NCI-H748 (cell line): Measurements from ENCODE around the gene KIF21B.

Experiments
- DNase-seq: peaks from one replicate; lab custom pipeline; 2025; ENCODE audit not compliant: unreplicated experiment; lab: John Stamatoyannopoulos, UW

KIF21B gene

DNA sequence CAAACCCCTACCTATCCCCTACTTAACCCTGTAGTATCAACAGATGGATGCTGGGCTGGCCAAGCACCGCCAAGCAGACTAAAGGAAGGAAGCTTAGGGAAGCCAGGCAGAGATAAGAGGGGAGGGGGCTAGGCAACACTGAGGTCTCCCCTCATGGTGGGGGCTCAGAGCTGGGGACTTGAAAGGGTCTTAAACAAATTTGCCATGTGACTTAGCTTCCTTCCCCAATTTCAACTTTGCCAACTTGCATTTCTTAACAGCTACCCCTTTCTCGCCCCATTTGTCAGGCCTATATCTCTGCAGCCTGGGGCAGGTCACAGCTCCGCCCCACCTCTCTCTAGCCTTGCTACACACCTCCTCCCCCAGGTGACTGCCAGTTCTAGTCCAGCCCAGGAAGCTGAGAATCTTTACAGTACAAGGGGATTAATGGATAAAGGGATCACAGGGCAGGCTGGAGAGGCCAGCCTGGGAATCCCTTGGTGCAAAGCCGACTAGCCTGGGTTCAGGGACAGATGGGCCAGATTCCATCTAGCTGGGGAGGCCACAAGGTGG, 3.4 kb downstream of the KIF21B start:
- no peak for DNase-seq

DNA sequence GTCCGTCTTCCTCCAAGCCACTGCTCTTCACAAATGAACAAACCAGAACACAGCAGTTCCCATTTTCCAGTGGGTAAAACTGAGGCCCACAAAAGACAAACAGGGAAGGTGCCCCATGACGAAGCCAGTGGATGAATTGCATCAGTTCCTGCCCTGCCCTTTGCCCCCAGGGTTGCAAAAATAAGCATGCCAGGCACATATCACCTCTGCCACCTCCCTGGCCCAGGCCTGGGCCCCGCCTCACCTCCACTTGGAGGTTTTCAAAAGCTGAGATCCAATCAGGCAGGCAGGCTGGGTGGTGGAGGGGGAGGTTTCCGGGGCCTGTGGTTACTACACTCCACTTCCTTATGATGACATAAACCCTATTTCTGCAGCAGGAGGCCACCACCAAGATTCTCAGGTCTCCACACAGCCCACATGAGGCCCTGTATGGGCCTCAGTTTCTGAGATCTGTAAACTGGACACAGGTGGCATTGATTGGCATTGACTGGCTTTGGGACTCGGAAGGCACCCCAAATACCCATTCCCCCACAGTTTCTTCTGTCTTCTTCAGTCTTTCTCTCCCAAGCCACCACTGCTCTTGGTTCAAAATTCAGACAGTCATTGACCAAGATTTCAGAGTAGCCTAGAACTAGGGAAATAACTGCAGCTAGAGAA, 4.1 kb downstream of the KIF21B start:
- DNase-seq = no peak

DNA sequence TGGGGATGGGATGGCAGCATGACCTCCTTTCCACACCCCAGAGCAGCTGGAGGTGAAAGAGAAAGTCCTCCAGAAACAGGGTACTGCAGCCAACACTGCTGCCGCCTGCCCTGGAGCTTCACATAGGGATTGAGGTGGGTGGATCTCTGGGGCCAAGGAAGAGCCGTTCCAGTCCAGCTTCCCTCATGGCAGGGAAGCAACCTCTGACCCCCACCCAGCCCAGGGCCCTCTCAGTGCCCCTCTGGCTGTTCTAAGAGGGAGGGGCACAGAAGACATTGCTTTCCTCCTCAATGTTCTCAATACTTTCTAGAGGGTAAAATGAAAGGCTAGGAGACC, 5.7 kb downstream of the KIF21B start:
- no peak for DNase-seq

DNA sequence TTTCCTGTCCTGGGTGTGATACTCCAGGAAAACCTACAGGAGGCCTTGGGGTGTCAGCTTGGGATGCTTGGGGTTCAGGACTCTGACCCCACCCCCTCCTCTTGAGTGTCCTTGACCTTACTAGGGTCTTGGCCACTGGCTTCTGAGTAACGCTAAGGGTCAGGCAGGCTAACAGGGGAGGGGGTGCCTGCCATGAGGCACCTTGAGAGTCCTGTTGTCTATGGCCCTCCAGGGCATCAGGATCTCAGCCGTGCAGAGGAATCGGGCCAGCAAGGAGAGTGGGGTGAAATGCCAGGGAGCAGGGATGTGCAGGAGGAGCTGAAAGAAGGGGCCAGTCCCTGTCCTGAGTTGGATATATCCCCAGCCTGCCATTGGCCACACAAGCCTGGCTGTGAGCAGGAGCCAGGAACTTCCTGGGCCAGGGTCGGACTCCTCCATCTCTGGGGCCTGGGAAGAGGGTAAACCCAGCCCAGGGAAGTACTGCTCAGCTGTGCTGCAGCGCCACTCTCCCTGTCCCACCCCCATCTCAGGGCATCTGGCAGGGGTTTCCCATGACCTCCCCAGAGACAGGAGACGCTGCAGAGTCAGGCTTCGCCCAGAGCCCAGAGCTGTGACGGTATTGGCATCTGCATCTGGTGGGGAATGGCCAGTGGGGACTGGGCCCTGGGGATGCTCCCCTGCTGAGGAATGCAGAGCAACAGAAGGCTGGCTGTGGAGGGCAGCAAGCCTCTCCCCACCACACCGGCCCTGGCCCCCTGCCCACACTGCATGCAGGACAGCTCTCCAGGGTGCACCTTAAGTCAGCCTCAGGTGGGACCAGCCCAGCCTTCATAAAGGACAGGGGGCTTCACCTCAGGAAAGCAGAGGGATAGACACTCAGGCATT, 6.3 kb downstream of the KIF21B start:
- DNase-seq = no peak

DNA sequence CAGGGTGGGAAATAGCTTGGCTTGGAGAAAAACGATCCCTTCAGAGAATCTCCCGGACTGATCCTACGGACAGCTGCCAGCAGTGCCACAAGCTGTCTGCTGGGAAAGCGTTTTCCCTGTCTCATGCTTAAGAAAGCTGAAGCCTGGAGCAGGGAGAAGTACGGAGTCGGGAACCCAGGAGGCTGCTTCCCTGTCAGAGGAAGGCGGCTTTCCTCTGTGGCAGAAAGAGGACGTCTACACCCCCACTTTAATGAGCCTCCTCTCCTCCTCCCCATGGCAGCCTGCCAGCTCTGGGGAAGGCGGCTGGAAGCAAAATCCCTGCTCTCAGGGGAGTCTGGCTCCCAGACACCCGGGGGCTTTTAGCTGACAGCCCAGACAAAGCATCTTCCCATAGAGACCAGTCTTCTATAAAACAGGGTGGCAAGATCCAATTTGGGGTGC, 7.3 kb downstream of the KIF21B start:
- peak; percentile 61 for DNase-seq

DNA sequence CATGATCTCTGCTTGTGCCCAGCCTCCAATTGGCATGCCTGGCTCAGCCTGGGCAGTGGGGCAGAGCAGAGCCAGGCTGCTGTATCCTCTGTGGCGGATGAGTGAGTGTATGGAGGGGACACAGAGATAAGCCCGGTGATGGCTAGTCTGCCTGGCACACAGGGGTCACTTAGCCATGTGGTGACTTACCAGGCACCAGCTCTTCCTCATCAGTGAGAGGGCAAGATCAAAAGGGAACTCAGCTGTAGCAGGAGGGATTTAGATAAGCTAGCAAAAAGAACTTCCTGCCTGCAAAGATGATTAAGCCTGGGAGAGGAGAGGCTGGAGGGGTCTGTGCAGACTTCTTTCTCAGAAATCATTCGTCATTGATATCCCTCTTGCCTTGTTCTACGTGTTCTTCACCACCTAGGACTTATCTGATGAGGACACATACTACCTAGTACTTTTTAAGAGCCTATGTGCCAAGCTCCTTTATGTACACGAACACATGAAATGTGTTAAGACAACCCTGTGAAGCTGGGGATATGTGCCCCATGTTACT, 7.9 kb downstream of the KIF21B start:
- no peak for DNase-seq

DNA sequence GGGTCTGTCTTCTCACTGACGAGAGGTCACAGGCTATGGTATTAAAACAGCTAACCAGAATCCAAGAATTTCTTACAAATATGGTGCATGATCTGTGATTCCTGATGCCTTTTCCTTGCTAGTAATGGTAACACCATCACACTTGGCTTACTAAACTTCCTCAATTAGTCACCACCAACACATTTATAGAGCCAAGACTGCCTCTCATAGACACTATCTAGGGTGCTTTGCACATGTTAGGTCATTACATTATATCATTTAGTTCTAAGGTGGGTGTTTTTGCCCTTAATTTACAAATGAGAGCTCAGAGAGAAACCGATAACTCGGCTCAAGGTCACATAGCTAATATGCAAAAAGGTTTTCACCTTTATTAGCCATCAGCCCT, 8.7 kb downstream of the KIF21B start:
- no peak for DNase-seq

DNA sequence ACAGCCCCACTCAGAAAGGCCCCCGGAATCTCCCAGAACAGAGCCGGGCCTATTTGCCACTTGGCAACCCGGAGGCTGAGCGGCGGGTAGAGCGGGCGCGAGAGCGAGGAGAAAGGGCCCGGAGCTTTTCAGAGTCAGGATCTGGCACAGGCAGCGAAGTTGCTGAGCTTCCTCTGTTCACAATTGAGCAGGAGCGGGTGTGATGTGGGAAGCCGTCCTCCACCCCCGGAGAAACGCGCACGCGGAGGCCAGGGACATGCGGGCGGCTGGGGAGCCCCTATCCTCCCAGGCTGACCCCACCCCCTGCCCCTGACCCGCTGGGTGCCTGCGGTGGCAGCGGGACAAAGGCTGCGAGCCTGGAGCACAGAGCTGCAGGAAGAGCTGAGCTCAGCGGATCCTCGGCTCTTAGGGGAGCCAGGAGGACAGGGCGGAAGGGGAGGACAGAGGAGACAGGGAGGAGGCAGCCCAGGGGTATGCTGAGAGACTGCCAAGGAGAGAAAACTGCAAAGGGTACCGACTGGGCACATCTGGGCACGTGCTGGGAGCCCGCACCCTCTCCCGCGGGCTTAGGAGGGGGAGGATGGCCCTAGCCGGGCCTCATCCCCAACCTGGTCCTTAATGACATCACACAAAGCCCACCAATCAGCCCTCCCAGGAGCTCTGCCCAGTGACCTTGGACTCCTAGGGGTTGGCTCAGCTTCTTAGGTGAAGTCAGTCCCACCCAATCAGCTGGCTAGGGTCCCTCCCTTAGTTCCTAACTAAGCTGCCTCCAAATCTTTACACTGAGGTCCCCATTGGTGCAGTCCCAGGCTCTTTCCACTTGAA, 9.3 kb downstream of the KIF21B start:
- no peak for DNase-seq

DNA sequence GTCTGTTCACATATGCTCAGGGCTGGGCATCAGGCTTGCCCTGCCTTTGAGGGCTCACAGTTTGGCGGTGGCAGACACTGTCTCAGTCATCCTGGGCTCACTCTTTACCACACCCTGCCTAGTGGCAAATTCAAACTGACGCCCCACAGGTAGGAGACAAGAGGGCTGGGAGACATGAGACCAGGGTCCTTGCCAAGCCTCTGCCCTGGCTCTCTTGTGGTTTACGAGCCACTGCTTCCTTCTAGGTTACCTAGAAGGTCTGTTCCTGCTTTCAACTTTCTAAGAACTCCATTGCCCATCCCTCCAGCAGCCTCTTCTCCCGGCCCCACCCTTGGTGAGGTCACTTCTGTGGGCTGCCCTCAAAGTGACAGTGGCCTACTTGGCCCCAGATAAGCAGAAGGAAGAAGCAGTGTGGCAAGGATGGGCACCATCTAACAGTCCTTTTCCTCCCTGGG, 10.5 kb downstream of the KIF21B start:
- no peak for DNase-seq

DNA sequence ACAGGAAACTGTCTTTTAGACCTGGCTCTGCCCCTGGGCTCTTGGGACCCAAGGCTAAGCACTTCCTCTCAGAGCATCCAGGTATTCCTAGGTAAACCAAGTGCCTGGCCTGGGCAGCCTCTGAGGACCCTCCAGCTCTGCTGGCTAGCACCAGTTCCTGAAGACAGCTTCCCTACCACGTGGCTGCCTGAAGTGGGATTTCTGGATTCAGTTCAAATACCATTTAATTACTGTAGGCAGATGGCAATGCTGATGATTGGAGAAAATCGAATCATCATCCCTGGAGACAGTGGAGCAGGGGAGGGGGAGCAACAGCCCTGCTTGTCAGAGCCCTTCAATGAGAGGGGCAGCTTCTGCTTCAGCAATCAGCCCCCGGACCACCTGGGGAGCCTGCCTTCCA, 11.9 kb downstream of the KIF21B start:
- peak; percentile 39 for DNase-seq

DNA sequence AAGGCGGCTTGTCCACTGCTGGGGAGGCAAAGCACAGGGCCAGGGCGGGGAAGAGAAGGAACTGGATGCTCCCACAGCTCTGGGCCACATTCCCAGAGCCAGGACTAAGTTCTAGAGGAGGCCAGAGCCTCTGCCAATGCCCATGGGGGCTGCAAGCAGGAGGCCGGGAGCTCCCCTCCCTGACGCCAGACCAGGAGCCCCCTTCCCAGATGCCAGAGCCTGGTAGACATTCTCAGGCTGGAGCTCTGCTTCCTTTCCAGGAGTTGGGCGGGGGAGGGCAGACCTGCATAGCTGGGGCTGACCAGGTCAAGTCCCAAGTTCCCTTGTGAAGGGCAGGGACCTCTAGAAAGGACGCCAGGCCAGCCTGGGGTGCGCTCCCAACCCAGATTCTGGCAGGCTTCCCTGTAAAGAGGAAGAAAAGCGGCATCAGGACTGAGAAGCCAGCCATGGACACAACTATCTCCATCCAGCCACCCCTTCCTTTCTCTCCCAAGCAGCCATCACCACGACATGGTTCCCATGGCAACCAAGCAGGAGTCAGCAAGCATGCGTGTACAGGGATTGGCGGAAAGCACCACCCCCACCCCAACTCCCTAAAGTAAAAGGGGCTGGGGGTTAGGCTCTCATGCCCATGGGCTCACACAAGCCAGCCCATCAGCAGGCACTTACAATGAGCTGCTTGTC, 13.4 kb downstream of the KIF21B start:
- peak; percentile 7 for DNase-seq

DNA sequence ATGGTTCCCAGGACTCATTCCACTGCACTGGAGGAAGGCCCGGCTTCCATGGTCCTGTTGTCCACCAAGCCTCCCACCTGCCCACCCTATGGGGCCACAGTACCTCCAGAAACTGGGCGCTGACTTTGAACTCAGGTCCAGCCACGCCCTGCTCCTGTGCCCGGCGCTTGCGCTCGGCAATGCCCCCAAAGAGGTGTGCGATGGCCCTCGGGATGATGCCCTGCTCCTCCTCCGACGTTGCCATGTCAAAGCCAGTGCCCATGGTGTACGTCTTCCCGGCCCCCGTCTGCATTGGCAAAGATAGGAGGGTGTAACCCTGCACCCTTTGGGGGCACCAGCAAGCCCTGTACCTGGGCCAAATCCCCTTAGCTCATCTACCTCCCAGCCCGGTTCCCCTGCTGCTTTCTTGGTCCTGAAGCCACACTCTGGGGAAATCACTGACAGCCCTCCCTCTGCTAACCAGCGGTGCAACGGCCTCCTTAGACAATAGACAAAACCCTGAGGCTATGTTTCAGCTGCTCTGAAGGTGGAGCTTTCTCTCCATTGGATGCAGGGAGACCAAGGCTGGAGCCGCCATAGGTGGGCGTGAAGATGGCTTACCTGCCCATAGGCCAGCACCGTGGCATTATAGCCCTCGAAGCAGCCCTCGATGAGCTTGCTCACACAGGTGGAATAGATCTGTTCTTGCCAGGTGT, 14.7 kb downstream of the KIF21B start:
- peak; percentile 5 for DNase-seq

DNA sequence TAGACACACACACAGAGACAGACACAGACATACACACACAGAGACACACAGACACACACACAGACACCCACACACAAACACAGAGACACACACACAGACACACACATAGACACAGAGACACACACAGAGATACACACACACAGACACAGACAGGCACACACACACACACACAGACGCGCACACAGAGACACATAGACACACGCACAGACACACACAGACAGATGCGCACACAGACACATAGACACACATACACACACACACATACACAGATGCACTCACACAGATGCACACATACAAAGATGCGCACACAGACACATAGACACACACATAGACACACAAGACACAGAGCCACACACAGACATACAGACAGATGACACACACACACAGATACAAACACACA, 16.0 kb downstream of the KIF21B start:
- no peak for DNase-seq

DNA sequence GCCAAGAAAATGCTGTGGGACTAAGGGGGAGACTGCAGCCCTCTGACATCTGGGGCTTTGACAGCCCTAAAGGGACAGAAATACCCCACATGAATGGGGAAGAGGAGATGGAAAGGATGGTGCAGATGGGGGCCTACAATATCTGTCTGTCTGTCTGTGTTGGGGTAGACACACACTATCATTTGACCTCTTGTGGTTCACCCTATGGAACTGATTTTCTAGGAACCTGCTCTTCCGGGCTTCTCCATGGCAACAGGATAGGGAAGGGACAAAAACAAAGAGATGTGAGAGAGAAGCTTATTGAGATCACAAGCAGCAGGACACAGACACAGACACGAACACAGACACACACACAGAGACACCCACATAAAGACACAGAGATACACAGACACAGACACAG, 17.1 kb downstream of the KIF21B start:
- DNase-seq = peak; percentile 35

DNA sequence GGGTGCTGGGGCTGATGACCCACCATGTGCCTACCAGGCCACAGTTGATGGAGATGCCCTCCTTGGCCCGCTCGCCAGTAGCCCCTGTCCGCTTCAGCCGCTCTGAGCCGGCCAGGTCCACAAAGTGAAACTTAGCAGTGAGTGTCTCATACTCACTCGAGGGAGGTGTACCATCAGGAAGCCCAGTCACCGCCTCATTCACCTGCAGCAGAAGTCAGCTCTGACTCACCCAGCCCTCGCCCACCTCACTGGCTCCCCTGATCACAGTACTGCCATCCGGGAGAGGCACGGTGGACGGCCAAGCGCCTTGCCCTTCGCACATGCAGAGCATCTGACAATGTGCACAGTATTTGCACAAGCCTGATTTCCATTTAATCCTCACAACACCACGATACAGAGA, 18.8 kb downstream of the KIF21B start:
- no peak for DNase-seq

DNA sequence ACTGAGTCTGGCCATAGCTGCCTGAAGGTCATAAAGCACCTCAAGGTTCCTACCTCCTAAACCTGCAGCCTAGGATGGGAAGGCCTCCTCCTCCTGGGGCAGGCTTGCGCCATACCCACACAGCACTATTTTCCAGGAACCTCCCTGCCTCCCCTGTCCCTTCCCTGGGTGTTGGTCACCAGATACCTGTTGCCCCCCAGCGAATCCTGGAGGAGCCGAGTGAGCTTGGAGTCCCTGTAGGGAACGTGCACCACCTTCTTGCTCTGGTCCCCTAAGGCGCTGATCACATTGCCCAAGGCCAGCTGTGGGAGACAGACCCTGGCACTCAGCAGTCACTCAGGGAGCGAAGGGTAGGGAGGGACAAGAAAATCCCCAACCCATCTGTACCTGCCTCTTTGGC, 19.4 kb downstream of the KIF21B start:
- no peak for DNase-seq

DNA sequence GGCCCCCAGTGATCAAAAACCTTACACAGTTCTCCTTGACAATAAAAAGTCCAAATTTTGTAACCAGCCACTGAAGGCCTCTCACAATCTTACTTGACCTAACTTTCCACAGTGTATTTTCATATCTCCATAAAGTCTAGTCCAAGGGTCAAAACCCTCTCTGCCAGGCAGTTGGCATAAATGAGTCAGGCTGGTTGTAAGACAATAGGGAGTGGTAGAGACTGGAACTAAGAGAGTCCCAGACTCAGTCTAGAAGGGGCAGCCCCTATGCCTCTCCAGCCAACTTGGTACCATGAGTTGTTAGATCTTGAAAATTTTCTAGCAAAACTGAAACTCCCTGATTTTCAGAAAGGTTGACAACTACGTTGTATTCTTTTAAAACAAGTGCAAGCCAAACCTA, 21.0 kb downstream of the KIF21B start:
- no peak for DNase-seq

DNA sequence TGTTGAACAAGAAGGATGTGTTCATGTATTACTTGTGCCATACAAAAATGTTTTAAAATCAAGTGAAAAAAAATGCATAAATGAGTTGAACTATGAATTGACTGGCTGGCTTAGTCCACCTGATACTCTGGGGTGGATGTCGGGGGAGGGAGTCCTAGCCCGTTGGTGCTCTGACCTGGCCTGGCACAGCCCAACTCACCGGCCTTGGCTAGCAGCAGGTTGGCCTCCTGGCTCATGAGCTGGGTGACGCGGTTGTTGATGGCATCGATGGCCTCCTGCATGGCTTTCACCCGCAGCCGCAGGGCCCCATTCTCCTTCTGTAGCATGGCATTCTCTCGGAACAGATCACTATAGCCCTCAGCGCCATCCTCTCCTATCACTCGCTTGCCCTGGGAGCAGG, 21.6 kb downstream of the KIF21B start:
- peak; percentile 11 for DNase-seq

DNA sequence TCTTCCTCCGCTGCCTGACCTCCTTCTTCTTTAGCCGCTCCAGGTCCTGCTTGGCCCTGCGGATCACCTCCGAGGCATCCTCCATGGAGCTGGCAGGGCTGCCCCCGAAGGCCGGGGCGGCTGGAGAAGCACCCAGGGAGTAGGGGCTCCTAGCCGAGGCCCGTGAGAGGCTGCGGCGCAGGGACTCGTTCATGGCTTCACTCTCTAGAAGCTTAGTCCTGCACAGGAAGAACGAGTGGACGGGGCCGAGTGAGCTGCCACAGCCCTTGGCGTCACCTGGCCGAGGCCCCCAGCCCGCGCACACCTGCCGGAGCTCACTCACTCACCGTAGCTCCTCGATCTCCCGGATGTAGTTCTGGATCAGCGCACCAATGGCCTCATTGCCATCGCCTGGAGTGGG, 23.1 kb downstream of the KIF21B start:
- DNase-seq = no peak

DNA sequence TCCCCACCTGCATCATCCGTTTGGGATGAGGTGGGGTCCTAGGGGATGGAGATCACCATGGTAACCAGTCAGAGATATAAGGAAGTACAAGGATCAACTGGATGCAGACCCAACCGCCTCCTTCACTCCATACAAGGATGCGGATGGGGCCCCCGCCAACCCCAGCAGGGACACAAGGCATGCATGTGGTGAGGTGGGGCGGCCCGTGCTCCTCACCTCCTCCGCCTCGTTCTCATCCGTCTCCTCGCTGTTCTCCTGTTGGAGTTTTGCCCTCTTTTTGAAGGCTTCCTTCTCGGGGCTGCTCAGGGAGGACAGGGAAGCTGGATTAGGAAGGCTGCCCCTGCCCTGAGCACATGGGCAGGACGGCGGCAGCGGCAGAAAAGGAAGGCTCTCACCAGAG, 23.8 kb downstream of the KIF21B start:
- no peak for DNase-seq
